Brain microvascular endothelial cell (primary cell): ENCODE measurements around the gene VTI1A.

Experiments used
- DNase-seq: peaks from one replicate; pipeline ENCODE4 v3.0.0-alpha.2; 2020
- H3K27ac ChIP-seq: fragments of 250-450 bp; sonication (Bioruptor Pico); 2 replicates; pipeline ENCODE4 v1.5.1; 2020; ENCODE audit warnings: mild to moderate bottlenecking, moderate library complexity
- H3K27me3 ChIP-seq: fragments of 250-450 bp; sonication (Bioruptor Pico); replicated peaks from 2 replicates; pipeline ENCODE4 v1.5.1; 2020; ENCODE audit warnings: mild to moderate bottlenecking
- H3K36me3 ChIP-seq: fragments of 250-450 bp; sonication (Bioruptor Pico); replicated peaks from 2 replicates; pipeline ENCODE4 v1.5.1; 2020; ENCODE audit warnings: mild to moderate bottlenecking
- H3K4me3 ChIP-seq: 2 replicates; pipeline ENCODE4 v1.5.1; 2011; ENCODE audit warnings: low read depth, mild to moderate bottlenecking, control low read depth, low read length, moderate library complexity
- in situ Hi-C: cut with HindIII; loops from 2 replicates; pipeline ENCODE4 v1.10.0; 2017; ENCODE audit warnings: low sequenced_read_pairs, low pct_ligation_motif_present
- TF ChIP-seq, protein P1 (sequence below): IDR thresholded peaks from 2 replicates; pipeline ENCODE4 v1.5.1; 2011; ENCODE audit warnings: low read depth, mild to moderate bottlenecking, moderate library complexity, low read length, control low read depth, inconsistent platforms; ENCODE audit errors: missing control alignments

The VTI1A gene

DNA sequence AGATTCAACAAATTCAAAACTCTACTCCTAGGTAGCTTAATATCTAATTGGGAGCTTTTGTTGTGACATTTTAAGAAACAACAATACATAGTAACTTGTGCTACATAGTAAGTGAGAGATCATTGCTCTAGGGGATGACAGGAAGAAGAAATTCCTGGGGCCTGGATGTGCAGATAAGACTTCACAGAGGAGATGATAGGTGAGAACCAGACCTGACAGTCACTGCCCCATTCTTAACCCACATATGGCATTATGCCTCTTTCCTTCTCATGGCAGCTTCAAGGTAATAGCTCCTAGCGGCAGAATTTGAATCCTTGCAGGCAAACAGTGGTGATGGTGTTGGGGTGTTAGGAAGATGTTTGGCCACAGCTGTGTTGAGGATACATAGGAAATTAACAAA is 233.6 kb downstream of the VTI1A start:
- DNase-seq = no peak
- in situ Hi-C loops = no loop called here

DNA sequence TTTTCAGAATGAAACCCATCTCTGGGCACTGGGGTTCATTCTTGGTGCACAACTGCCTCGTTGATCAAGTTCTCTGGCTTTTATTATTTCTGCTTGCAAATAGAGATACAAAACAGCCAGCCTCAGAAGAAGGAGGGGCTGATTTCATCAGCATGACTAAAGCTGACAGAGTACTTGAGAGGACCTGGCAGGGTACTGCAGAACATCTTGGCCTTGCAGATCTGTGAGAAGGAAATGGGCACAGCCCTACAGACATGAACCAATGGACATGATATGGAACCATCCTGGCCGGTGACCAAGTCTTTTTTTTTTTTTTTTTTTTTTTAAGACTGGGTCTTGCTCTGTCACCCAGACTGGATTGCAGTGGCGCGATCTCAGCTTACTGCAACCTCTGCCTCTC is 240.6 kb downstream of the VTI1A start:
- H3K27me3 ChIP-seq = no peaks in the 10 kb centered on the region
- no peaks in the 10 kb centered on the region for H3K36me3 ChIP-seq
- H3K27ac ChIP-seq = no peak overlapping the region
- in situ Hi-C loops = no loop called here
- no peak overlapping the region for H3K4me3 ChIP-seq
- peak; percentile 17 for DNase-seq
- TF ChIP-seq, protein P1, sequence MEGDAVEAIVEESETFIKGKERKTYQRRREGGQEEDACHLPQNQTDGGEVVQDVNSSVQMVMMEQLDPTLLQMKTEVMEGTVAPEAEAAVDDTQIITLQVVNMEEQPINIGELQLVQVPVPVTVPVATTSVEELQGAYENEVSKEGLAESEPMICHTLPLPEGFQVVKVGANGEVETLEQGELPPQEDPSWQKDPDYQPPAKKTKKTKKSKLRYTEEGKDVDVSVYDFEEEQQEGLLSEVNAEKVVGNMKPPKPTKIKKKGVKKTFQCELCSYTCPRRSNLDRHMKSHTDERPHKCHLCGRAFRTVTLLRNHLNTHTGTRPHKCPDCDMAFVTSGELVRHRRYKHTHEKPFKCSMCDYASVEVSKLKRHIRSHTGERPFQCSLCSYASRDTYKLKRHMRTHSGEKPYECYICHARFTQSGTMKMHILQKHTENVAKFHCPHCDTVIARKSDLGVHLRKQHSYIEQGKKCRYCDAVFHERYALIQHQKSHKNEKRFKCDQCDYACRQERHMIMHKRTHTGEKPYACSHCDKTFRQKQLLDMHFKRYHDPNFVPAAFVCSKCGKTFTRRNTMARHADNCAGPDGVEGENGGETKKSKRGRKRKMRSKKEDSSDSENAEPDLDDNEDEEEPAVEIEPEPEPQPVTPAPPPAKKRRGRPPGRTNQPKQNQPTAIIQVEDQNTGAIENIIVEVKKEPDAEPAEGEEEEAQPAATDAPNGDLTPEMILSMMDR = no peak

More for the DNA sequence above, 233.6 kb downstream of the VTI1A start:
- Histone ChIP-seq H3K27ac (no peak overlapping the region), H3K27me3 (no peaks in the 10 kb centered on the region), H3K4me3 (no peak overlapping the region), H3K36me3 (no peaks in the 10 kb centered on the region)
- TF ChIP-seq, protein P1 = no peak

DNA sequence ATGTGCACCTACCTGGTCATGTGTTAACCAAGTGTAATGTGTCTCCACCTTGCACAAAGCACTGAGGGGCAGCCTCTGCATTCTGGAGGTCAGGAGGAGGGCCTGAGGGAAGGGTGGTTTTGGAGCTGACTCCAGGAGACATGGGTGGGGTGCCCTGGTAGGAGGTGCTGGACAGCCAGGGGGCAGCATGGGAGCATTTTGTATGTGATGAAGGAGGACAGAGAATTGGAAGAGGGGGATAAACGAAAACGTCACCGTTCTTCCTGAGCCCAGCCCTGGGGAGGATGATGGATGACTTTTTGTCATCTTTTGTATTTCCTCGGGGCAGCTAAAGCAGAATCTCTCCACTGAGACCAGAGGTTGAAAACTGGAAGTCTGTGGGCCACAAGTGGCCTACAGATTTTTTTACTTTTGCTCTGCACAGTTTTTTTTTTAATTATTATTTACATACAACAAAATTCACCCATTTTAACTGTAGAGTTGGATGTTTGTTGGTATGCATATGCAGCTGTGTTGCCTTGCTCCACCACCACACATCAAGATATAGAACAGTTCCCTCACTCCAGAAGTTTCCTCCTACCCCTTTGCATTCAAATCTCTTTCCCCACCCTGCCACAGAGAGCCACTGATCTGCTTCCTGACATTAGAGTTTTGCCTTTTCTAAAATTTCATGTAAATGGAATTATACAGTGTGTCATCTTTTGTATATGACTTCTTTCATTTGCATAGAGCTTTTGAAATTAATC is 242.5 kb downstream of the VTI1A start:
- no peak overlapping the region for H3K27ac ChIP-seq
- no peak overlapping the region for H3K4me3 ChIP-seq
- H3K27me3 ChIP-seq = no peaks in the 10 kb centered on the region
- TF ChIP-seq, protein P1 = peak; percentile 70
- H3K36me3 ChIP-seq = no peaks in the 10 kb centered on the region
- in situ Hi-C loops = no loop called here
- DNase-seq = no peak

DNA sequence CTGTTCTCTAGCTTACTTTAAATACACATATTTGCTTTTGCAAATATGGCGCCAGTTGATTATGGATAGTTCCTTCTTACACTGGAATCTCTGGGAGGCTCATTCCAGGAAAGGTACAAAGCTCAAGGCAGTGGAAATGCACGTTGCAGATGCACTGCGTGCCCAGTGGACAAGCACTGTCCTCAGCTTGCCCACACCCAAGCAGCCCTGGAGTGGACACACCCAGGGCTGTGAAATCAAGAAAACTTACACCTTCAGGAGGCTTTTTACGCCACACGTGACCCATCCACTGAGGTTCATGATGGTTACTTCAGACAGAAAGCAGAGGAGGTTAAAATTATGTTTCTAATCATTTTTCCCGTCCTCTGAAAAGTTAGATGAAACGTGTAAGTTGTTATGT is 248.5 kb downstream of the VTI1A start:
- TF ChIP-seq, protein P1 = no peak
- H3K27me3 ChIP-seq = no peaks in the 10 kb centered on the region
- no peak overlapping the region for H3K27ac ChIP-seq
- in situ Hi-C loops = no loop called here
- no peak for DNase-seq
- H3K4me3 ChIP-seq = no peak overlapping the region
- no peaks in the 10 kb centered on the region for H3K36me3 ChIP-seq

DNA sequence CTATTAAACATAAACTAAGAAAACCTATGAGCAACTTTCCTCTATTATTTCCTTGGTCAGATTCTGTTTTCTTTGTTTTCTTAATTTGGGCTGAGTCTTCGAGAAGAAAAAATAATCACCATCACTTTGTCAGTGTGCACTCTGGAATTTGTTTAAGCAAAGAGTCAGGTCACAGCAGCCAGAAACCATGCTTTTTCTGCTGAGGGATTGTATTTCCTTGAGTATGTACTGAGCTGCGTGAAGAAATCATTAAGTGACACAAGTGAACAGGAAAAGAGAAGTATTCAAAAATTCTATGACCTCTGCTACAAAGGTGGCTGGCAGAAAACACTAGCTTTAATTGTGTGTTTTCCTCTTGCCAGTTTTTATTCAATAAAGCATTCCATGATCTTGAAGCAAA is 249.6 kb downstream of the VTI1A start:
- H3K27ac ChIP-seq = no peak overlapping the region

More for the DNA sequence above, 249.6 kb downstream of the VTI1A start:
- TF ChIP-seq, protein P1 = no peak
- H3K27me3 ChIP-seq = no peaks in the 10 kb centered on the region
- H3K4me3 ChIP-seq = no peak overlapping the region
- no peak for DNase-seq
- H3K36me3 ChIP-seq = no peaks in the 10 kb centered on the region
- in situ Hi-C loops = no loop called here
